Measurements from ENCODE around the gene TP53I13. TPM values are rescaled to one million over a fixed set of nuclear protein-coding genes. Genes with fewer than 3 reads are reported as not detected.

Gene TP53I13
- total and polyA plus RNA-seq, 2 of the 13 experiments (the other 11 are each of a cell fraction or from before 2014, with no cell fraction given): 16.9 to 25.7 TPM

DNA sequence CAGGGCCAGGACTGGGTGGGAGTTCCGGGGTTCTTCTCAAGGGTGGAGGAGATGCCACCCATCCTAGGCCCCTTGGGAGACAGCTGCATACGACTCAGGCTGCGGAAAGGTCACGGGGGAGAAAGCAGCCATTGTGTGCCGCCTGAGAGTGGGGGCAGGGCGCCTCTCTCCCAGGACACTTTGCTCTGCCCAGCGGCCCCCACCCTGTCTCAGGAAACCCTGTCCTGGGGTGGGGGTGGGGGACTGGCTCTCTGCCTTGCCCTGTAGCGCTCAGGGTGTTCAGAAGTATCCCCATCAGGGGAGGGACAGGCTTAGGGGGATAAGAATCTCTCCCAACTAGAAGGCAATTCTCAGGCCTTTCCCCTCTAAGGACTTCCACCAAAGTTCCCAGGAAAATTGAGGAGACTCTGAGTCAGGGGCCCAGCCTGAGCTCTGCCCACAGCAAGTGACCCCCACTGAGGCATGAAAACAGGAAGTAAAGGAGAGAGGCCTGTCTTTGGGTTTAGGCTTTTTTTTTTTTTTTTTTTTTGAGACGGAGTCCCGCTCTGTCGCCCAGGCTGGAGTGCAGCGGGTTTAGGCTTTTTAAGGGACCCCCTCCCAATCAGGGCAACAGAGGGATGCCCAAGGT is 16.1 kb downstream of the TP53I13 start:
- no peak for FAIRE-seq
- Histone ChIP-seq H3K27ac (ENCODE audit: extremely low read length, insufficient read depth, low read length) (no peak overlapping the region), H3K27me3 (ENCODE audit: control insufficient read depth in 1 of 2, insufficient read depth in 2 of 2, low read length in 2 of 2) (no peaks in the 10 kb centered on the region), H4K20me1 (ENCODE audit: insufficient read depth, low read length) (peaks cover 14% of the 10 kb centered on the region; the same call in 1 of the 2 replicates), H3K4me1 (ENCODE audit: insufficient read depth, low read length) (peaks cover 31% of the 10 kb centered on the region), H3K4me3 (replicated peaks in 1 of 3; ENCODE audit: insufficient read depth in 1 of 3, low read depth in 2 of 3, low read length in 3 of 3) (no peak overlapping the region), H3K36me3 (replicated peaks in 1 of 2; ENCODE audit: control insufficient read depth in 1 of 2, insufficient read depth in 2 of 2, low read length in 2 of 2) (peaks cover 1 to 3% of the 10 kb centered on the region in 2 experiments; a peak in 4 of 5 replicates), H3K4me2 (ENCODE audit: low read depth, low read length) (no peak overlapping the region), H3K9ac (ENCODE audit: insufficient read depth, low read depth, low read length) (no peak overlapping the region), H3K9me3 (ENCODE audit: low read length) (no peaks in the 10 kb centered on the region), H2AFZ (ENCODE audit: low read length) (no peak overlapping the region), H3K79me2 (ENCODE audit: insufficient read depth, low read length) (peaks cover 23% of the 10 kb centered on the region)
- DNase-seq (ENCODE audit: low spot score): no peak
- ATAC-seq: no peak
- 79% methylated on average over 8 of the region's 12 CpGs for WGBS (ENCODE audit: low lambda C conversion rate)
- intact Hi-C loops (cut with micrococcal nuclease; ENCODE audit: unreplicated experiment) (no loop called here), in situ Hi-C loops (cut with HindIII; ENCODE audit: extremely low pct_ligation_motif_present, low pct_unique_long_range_greater_than_20kb) (loop anchor here (5.0 kb wide), 1 partner anchor 33 kb away; no protein-coding TSS in a partner anchor)
- CTCF ChIA-PET (ENCODE audit: low intra/inter-chr PET ratio, low total read pairs): no interaction called here
- POLR2A ChIA-PET: no interaction called here
- TF ChIP-seq, protein P1, sequence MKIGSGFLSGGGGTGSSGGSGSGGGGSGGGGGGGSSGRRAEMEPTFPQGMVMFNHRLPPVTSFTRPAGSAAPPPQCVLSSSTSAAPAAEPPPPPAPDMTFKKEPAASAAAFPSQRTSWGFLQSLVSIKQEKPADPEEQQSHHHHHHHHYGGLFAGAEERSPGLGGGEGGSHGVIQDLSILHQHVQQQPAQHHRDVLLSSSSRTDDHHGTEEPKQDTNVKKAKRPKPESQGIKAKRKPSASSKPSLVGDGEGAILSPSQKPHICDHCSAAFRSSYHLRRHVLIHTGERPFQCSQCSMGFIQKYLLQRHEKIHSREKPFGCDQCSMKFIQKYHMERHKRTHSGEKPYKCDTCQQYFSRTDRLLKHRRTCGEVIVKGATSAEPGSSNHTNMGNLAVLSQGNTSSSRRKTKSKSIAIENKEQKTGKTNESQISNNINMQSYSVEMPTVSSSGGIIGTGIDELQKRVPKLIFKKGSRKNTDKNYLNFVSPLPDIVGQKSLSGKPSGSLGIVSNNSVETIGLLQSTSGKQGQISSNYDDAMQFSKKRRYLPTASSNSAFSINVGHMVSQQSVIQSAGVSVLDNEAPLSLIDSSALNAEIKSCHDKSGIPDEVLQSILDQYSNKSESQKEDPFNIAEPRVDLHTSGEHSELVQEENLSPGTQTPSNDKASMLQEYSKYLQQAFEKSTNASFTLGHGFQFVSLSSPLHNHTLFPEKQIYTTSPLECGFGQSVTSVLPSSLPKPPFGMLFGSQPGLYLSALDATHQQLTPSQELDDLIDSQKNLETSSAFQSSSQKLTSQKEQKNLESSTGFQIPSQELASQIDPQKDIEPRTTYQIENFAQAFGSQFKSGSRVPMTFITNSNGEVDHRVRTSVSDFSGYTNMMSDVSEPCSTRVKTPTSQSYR (CRISPR knock-in tag; IDR thresholded peaks at IDR 0.05; ENCODE audit: borderline replicate concordance): peak; percentile 78
- TF ChIP-seq HNRNPL (IDR thresholded peaks at IDR 0.05; ENCODE audit: low read depth, low read length) (0 out of 2 replicates have a peak, but pooled peaks have one; percentile 29), SOX5 (CRISPR knock-in tag; IDR thresholded peaks at IDR 0.05; ENCODE audit: borderline replicate concordance) (no peak)
- TF ChIP-seq, protein P2, sequence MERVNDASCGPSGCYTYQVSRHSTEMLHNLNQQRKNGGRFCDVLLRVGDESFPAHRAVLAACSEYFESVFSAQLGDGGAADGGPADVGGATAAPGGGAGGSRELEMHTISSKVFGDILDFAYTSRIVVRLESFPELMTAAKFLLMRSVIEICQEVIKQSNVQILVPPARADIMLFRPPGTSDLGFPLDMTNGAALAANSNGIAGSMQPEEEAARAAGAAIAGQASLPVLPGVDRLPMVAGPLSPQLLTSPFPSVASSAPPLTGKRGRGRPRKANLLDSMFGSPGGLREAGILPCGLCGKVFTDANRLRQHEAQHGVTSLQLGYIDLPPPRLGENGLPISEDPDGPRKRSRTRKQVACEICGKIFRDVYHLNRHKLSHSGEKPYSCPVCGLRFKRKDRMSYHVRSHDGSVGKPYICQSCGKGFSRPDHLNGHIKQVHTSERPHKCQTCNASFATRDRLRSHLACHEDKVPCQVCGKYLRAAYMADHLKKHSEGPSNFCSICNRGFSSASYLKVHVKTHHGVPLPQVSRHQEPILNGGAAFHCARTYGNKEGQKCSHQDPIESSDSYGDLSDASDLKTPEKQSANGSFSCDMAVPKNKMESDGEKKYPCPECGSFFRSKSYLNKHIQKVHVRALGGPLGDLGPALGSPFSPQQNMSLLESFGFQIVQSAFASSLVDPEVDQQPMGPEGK (CRISPR knock-in tag; IDR thresholded peaks at IDR 0.05): peak; percentile 34; the same call in 1 of the 2 replicates
- BruUV-seq (replicated peaks): no TSS peak

Data from HepG2 (cell line).